Measurements from ENCODE around the gene ZNF451.

GRCh38 chr6:57173886-57174510 lies 84.0 kb downstream of the ZNF451 start:
- TF ChIP-seq POLR2AphosphoS5 (IDR thresholded peaks at IDR 0.05) (no peak), CTCF (IDR thresholded peaks at IDR 0.05; ENCODE audit: poor library complexity, severe bottlenecking) (no peak), EZH2 (IDR thresholded peaks at IDR 0.05; ENCODE audit: borderline replicate concordance, insufficient read depth, low read length, poor library complexity, severe bottlenecking) (no peak)

Measured in neural cell (in vitro differentiated cells).